K562 (cell line): ENCODE results near the gene CHAF1A. TPM values are rescaled to one million over a fixed set of nuclear protein-coding genes. Genes with fewer than 3 reads are reported as not detected.

ENCODE experiments used
- polyA plus RNA-seq, 8 experiments: library from polyadenylated mRNA; depleted of rRNA in 4 of 8; stranded (reverse) in 5 of 8; unstranded in 3 of 8; fragments of >200 nt; fragmentation: Nextera tagmentation in 2 of 8; fragmentation: Illumina TruSeq in 1 of 8; extraction: Ambion mirVana in 2 of 8; extraction: Trizol in 1 of 8; gene quantifications; 2 replicates each; pipeline versions ENCODE4 v1.2.1 to v1.2.3, GENCODE V29; 2011 to 2014; ENCODE audit warnings: inconsistent platforms in 1 of 8, missing spikeins in 1 of 8
- total RNA-seq, 7 experiments: library from RNA; depleted of rRNA in 6 of 7; stranded (reverse); fragments of >200 nt in 6 of 7; fragmentation: Illumina TruSeq in 2 of 7; extraction: Trizol in 2 of 7; gene quantifications; 2 replicates each; pipeline versions ENCODE4 v1.2.1 to v1.2.3, GENCODE V29; 2011 to 2021; ENCODE audit warnings: low replicate concordance in 1 of 7
- TF ChIP-seq, protein P1 (sequence below), 2 experiments: fragments of 450-650 bp in 1 of 2; sonication (generic) in 1 of 2; formaldehyde crosslinking in 1 of 2; IDR thresholded peaks; 2 replicates each; pipeline versions ENCODE4 v1.7.1 to v1.9.0; 2016 to 2022; ENCODE audit warnings: inconsistent platforms in 1 of 2, mild to moderate bottlenecking in 1 of 2, missing genetic modification reagents in 1 of 2

The CHAF1A gene
- total and polyA plus RNA-seq, 9 of the 15 experiments (the other 6 are each of a cell fraction or from before 2014, with no cell fraction given), result 1.6 to 86.9 (median 45.2) TPM

- TF ChIP-seq, protein P1, sequence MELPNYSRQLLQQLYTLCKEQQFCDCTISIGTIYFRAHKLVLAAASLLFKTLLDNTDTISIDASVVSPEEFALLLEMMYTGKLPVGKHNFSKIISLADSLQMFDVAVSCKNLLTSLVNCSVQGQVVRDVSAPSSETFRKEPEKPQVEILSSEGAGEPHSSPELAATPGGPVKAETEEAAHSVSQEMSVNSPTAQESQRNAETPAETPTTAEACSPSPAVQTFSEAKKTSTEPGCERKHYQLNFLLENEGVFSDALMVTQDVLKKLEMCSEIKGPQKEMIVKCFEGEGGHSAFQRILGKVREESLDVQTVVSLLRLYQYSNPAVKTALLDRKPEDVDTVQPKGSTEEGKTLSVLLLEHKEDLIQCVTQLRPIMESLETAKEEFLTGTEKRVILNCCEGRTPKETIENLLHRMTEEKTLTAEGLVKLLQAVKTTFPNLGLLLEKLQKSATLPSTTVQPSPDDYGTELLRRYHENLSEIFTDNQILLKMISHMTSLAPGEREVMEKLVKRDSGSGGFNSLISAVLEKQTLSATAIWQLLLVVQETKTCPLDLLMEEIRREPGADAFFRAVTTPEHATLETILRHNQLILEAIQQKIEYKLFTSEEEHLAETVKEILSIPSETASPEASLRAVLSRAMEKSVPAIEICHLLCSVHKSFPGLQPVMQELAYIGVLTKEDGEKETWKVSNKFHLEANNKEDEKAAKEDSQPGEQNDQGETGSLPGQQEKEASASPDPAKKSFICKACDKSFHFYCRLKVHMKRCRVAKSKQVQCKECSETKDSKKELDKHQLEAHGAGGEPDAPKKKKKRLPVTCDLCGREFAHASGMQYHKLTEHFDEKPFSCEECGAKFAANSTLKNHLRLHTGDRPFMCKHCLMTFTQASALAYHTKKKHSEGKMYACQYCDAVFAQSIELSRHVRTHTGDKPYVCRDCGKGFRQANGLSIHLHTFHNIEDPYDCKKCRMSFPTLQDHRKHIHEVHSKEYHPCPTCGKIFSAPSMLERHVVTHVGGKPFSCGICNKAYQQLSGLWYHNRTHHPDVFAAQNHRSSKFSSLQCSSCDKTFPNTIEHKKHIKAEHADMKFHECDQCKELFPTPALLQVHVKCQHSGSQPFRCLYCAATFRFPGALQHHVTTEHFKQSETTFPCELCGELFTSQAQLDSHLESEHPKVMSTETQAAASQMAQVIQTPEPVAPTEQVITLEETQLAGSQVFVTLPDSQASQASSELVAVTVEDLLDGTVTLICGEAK (IDR thresholded peaks at IDR 0.05), result peak; percentile 45
- TF ChIP-seq, protein P1 (CRISPR knock-in tag; IDR thresholded peaks at IDR 0.05), result no peak
- TF ChIP-seq, all 486 proteins: peak for 8
Measured at GRCh38 chr19:4474514-4475022, 72.1 kb downstream of the CHAF1A start (continued).
